HG03039 (cell line): Measurements from ENCODE around the gene LRRC4B.

Experiments
- ATAC-seq: cut with Tn5 transposase; IDR thresholded peaks from one replicate; pipeline ENCODE4 v1.9.1; 2021; ENCODE audit warnings: mild to moderate bottlenecking, moderate library complexity; ENCODE audit not compliant: unreplicated experiment

Gene LRRC4B

GRCh38 chr19:50573741-50574461, 5.7 kb upstream of the LRRC4B start:
- ATAC-seq, result no peak

- ATAC-seq, result no peak
Measured at GRCh38 chr19:50570997-50571396, 2.8 kb upstream of the LRRC4B start.

GRCh38 chr19:50569938-50570540, 1.8 kb upstream of the LRRC4B start:
- no peak for ATAC-seq

GRCh38 chr19:50568728-50569698, 778 bp upstream of the LRRC4B start:
- no peak for ATAC-seq

- no peak for ATAC-seq
Measured at GRCh38 chr19:50567052-50567841, 988 bp downstream of the LRRC4B start.

- ATAC-seq, result no peak
Measured at GRCh38 chr19:50565984-50566903, 2.0 kb downstream of the LRRC4B start.

- ATAC-seq, result no peak
Measured at GRCh38 chr19:50564229-50565105, 3.8 kb downstream of the LRRC4B start.

- no peak for ATAC-seq
Measured at GRCh38 chr19:50563597-50563996, 4.6 kb downstream of the LRRC4B start.

GRCh38 chr19:50562996-50563395, 5.2 kb downstream of the LRRC4B start:
- ATAC-seq, result no peak

GRCh38 chr19:50562329-50562728, 5.9 kb downstream of the LRRC4B start:
- no peak for ATAC-seq

- no peak for ATAC-seq
Measured at GRCh38 chr19:50559636-50560035, 8.6 kb downstream of the LRRC4B start.

GRCh38 chr19:50558449-50558848, 9.8 kb downstream of the LRRC4B start:
- no peak for ATAC-seq

- no peak for ATAC-seq
Measured at GRCh38 chr19:50558039-50558438, 10.2 kb downstream of the LRRC4B start.

GRCh38 chr19:50557009-50557613, 11.1 kb downstream of the LRRC4B start:
- no peak for ATAC-seq

- ATAC-seq, result no peak
Measured at GRCh38 chr19:50556282-50557008, 11.8 kb downstream of the LRRC4B start.

GRCh38 chr19:50555450-50556281, 12.6 kb downstream of the LRRC4B start:
- no peak for ATAC-seq

GRCh38 chr19:50555033-50555432, 13.2 kb downstream of the LRRC4B start:
- no peak for ATAC-seq
